GM21360 (cell line): Measurements from ENCODE around the gene DGKB.

Source experiments
- ATAC-seq: cut with Tn5 transposase; IDR thresholded peaks from one replicate; pipeline ENCODE4 v1.9.1; 2021; ENCODE audit warnings: mild to moderate bottlenecking, moderate library complexity; ENCODE audit not compliant: unreplicated experiment

The DGKB gene

GRCh38 chr7:14242175-14242574, 660.4 kb downstream of the DGKB start:
- no peak for ATAC-seq

- ATAC-seq: no peak
Measured at GRCh38 chr7:14236834-14237233, 665.7 kb downstream of the DGKB start.

- no peak for ATAC-seq
Measured at GRCh38 chr7:14235056-14235455, 667.5 kb downstream of the DGKB start.

GRCh38 chr7:14233868-14234369, 668.6 kb downstream of the DGKB start:
- ATAC-seq: no peak

GRCh38 chr7:14233076-14233867, 669.3 kb downstream of the DGKB start:
- ATAC-seq: no peak

GRCh38 chr7:14229047-14229446, 673.5 kb downstream of the DGKB start:
- no peak for ATAC-seq

GRCh38 chr7:14228341-14228740, 674.2 kb downstream of the DGKB start:
- no peak for ATAC-seq

GRCh38 chr7:14226126-14226525, 676.4 kb downstream of the DGKB start:
- ATAC-seq: no peak

- ATAC-seq: no peak
Measured at GRCh38 chr7:14219125-14219524, 683.4 kb downstream of the DGKB start.

GRCh38 chr7:14218338-14218737, 684.2 kb downstream of the DGKB start:
- ATAC-seq: no peak

GRCh38 chr7:14209896-14210484, 692.6 kb downstream of the DGKB start:
- no peak for ATAC-seq

- no peak for ATAC-seq
Measured at GRCh38 chr7:14207711-14208110, 694.8 kb downstream of the DGKB start.

GRCh38 chr7:14207138-14207537, 695.4 kb downstream of the DGKB start:
- no peak for ATAC-seq

GRCh38 chr7:14206121-14206520, 696.4 kb downstream of the DGKB start:
- no peak for ATAC-seq

- no peak for ATAC-seq
Measured at GRCh38 chr7:14201353-14201752, 701.2 kb downstream of the DGKB start.

GRCh38 chr7:14199336-14199735, 703.2 kb downstream of the DGKB start:
- ATAC-seq: no peak

GRCh38 chr7:14197280-14197679, 705.3 kb downstream of the DGKB start:
- ATAC-seq: no peak

- no peak for ATAC-seq
Measured at GRCh38 chr7:14196555-14196954, 706.0 kb downstream of the DGKB start.

- ATAC-seq: no peak
Measured at GRCh38 chr7:14195871-14196270, 706.7 kb downstream of the DGKB start.

- ATAC-seq: no peak
Measured at GRCh38 chr7:14195079-14195478, 707.5 kb downstream of the DGKB start.

GRCh38 chr7:14191686-14192098, 710.9 kb downstream of the DGKB start:
- ATAC-seq: no peak

- no peak for ATAC-seq
Measured at GRCh38 chr7:14184292-14184864, 718.2 kb downstream of the DGKB start.
